ENCODE measurements around the gene RIBC2. TPM values are rescaled to one million over a fixed set of nuclear protein-coding genes. Genes with fewer than 3 reads are reported as not detected.
"Not testable (repeated sequence)": the region's sequence is repeated elsewhere in the genome, so short reads cannot be mapped to it uniquely, and the experiment has no call there.

RIBC2 gene
- total and polyA plus RNA-seq, 7 experiments from 2014 or later = 0.59 to 9.5 (median 1.4) TPM; not detected in 4

GRCh38 chr22:45444168-45444567, 30.7 kb downstream of the RIBC2 start:
- ChIA-PET POLR2A (no interaction called here), CTCF (no interaction called here)
- H3K4me3 Mint-ChIP-seq = no peak overlapping the region
- peaks cover 3 to 7% of the 10 kb centered on the region in 2 donors for H3K4me1 ChIP-seq (ENCODE audit: control insufficient read depth in 2 of 2, insufficient read depth in 2 of 2, low read length in 2 of 2)
- H3K9me3 Mint-ChIP-seq = no peaks in the 10 kb centered on the region
- DNase-seq = no peak
- H3K27ac ChIP-seq (ENCODE audit: low read depth, low read length) = no peak overlapping the region
- H3K36me3 ChIP-seq (ENCODE audit: control insufficient read depth in 2 of 3, insufficient read depth in 3 of 3, low read length in 3 of 3) = no peaks in the 10 kb centered on the region
- intact Hi-C loops (cut with micrococcal nuclease) = no loop called here
- no peak for ATAC-seq
- H3K36me3 Mint-ChIP-seq = no peaks in the 10 kb centered on the region
- no peaks in the 10 kb centered on the region for H3K27me3 ChIP-seq (ENCODE audit: control insufficient read depth in 2 of 2, insufficient read depth in 2 of 2, low read length in 2 of 2)
- H3K4me1 Mint-ChIP-seq = peaks cover 0 to 15% (median 11%) of the 10 kb centered on the region in 7 donors
- H3K27me3 Mint-ChIP-seq = peaks cover 0 to 11% (median 0%) of the 10 kb centered on the region in 5 donors
- no peaks in the 10 kb centered on the region for H3K9me3 ChIP-seq (ENCODE audit: control insufficient read depth in 2 of 3, low read length in 3 of 3)
- no peak overlapping the region for H3K4me3 ChIP-seq (ENCODE audit: low read length)
- H3K27ac Mint-ChIP-seq = no peak overlapping the region

- Histone ChIP-seq H3K4me1 (ENCODE audit: control insufficient read depth in 2 of 2, insufficient read depth in 2 of 2, low read length in 2 of 2) (peaks cover 3 to 7% of the 10 kb centered on the region in 2 donors), H3K4me3 (ENCODE audit: low read length) (no peak overlapping the region), H3K27ac (ENCODE audit: low read depth, low read length) (no peak overlapping the region), H3K27me3 (ENCODE audit: control insufficient read depth in 2 of 2, insufficient read depth in 2 of 2, low read length in 2 of 2) (no peaks in the 10 kb centered on the region), H3K9me3 (ENCODE audit: control insufficient read depth in 2 of 3, low read length in 3 of 3) (no peaks in the 10 kb centered on the region), H3K36me3 (ENCODE audit: control insufficient read depth in 2 of 3, insufficient read depth in 3 of 3, low read length in 3 of 3) (no peaks in the 10 kb centered on the region)
- DNase-seq = no peak
- peaks cover 0 to 10% (median 0%) of the 10 kb centered on the region in 5 donors for H3K27me3 Mint-ChIP-seq
- peaks cover 0 to 11% (median 11%) of the 10 kb centered on the region in 7 donors for H3K4me1 Mint-ChIP-seq
- H3K4me3 Mint-ChIP-seq = no peak overlapping the region
- no peak for ATAC-seq
- no peak overlapping the region for H3K27ac Mint-ChIP-seq
- no peaks in the 10 kb centered on the region for H3K9me3 Mint-ChIP-seq
- ChIA-PET POLR2A (no interaction called here), CTCF (no interaction called here)
- H3K36me3 Mint-ChIP-seq = no peaks in the 10 kb centered on the region
- intact Hi-C loops (cut with micrococcal nuclease) = no loop called here
These were observed 31.7 kb downstream of the RIBC2 start for GRCh38 chr22:45445031-45445710.

GRCh38 chr22:45446216-45446615, 32.7 kb downstream of the RIBC2 start:
- Histone ChIP-seq H3K36me3 (ENCODE audit: control insufficient read depth in 2 of 3, insufficient read depth in 3 of 3, low read length in 3 of 3) (no peaks in the 10 kb centered on the region), H3K27me3 (ENCODE audit: control insufficient read depth in 2 of 2, insufficient read depth in 2 of 2, low read length in 2 of 2) (no peaks in the 10 kb centered on the region), H3K4me3 (ENCODE audit: low read length) (no peak overlapping the region), H3K9me3 (ENCODE audit: control insufficient read depth in 2 of 3, low read length in 3 of 3) (no peaks in the 10 kb centered on the region), H3K4me1 (ENCODE audit: control insufficient read depth in 2 of 2, insufficient read depth in 2 of 2, low read length in 2 of 2) (peaks cover 0 to 2% of the 10 kb centered on the region in 2 donors), H3K27ac (ENCODE audit: low read depth, low read length) (no peak overlapping the region)
- CTCF ChIA-PET = no interaction called here
- intact Hi-C loops (cut with micrococcal nuclease) = no loop called here
- H3K9me3 Mint-ChIP-seq = no peaks in the 10 kb centered on the region
- DNase-seq (no peak), ATAC-seq (no peak)
- H3K36me3 Mint-ChIP-seq = no peaks in the 10 kb centered on the region
- H3K27ac Mint-ChIP-seq = no peak overlapping the region
- POLR2A ChIA-PET = no interaction called here
- H3K27me3 Mint-ChIP-seq = peaks cover 0 to 6% (median 0%) of the 10 kb centered on the region in 5 donors
- peaks cover 0 to 2% (median 1%) of the 10 kb centered on the region in 7 donors for H3K4me1 Mint-ChIP-seq
- peak overlapping the region in 1 of 10 donors; percentile 58 for H3K4me3 Mint-ChIP-seq

- H3K4me3 ChIP-seq (ENCODE audit: low read length); DNase-seq; ATAC-seq; H3K27ac ChIP-seq (ENCODE audit: low read depth, low read length); H3K4me3 Mint-ChIP-seq; H3K27ac Mint-ChIP-seq; POLR2A ChIA-PET; H3K27me3 Mint-ChIP-seq; H3K36me3 Mint-ChIP-seq; intact Hi-C loops (cut with micrococcal nuclease); H3K36me3 ChIP-seq (ENCODE audit: control insufficient read depth in 2 of 3, insufficient read depth in 3 of 3, low read length in 3 of 3); CTCF ChIA-PET; H3K4me1 Mint-ChIP-seq; H3K27me3 ChIP-seq (ENCODE audit: control insufficient read depth in 2 of 2, insufficient read depth in 2 of 2, low read length in 2 of 2); H3K9me3 ChIP-seq (ENCODE audit: control insufficient read depth in 2 of 3, low read length in 3 of 3); H3K9me3 Mint-ChIP-seq; H3K4me1 ChIP-seq (ENCODE audit: control insufficient read depth in 2 of 2, insufficient read depth in 2 of 2, low read length in 2 of 2): not testable (repeated sequence)
These were observed 34.1 kb downstream of the RIBC2 start for GRCh38 chr22:45447596-45447995.

GRCh38 chr22:45448431-45448830, 34.9 kb downstream of the RIBC2 start:
- Mint-ChIP-seq H3K36me3 (no peaks in the 10 kb centered on the region), H3K4me1 (no peaks in the 10 kb centered on the region), H3K9me3 (no peaks in the 10 kb centered on the region), H3K27ac (no peak overlapping the region), H3K27me3 (peaks cover 0 to 6% (median 0%) of the 10 kb centered on the region in 5 donors), H3K4me3 (no peak overlapping the region)
- H3K27me3 ChIP-seq (ENCODE audit: control insufficient read depth in 2 of 2, insufficient read depth in 2 of 2, low read length in 2 of 2) = no peaks in the 10 kb centered on the region
- H3K36me3 ChIP-seq (ENCODE audit: control insufficient read depth in 2 of 3, insufficient read depth in 3 of 3, low read length in 3 of 3) = no peaks in the 10 kb centered on the region
- H3K9me3 ChIP-seq (ENCODE audit: control insufficient read depth in 2 of 3, low read length in 3 of 3) = no peaks in the 10 kb centered on the region
- CTCF ChIA-PET = no interaction called here
- POLR2A ChIA-PET = no interaction called here
- no peak overlapping the region for H3K27ac ChIP-seq (ENCODE audit: low read depth, low read length)
- ATAC-seq (no peak), DNase-seq (no peak)
- intact Hi-C loops (cut with micrococcal nuclease) = no loop called here
- H3K4me3 ChIP-seq (ENCODE audit: low read length) = no peak overlapping the region
- H3K4me1 ChIP-seq (ENCODE audit: control insufficient read depth in 2 of 2, insufficient read depth in 2 of 2, low read length in 2 of 2) = no peaks in the 10 kb centered on the region

GRCh38 chr22:45449442-45449841, 35.9 kb downstream of the RIBC2 start:
- POLR2A ChIA-PET; intact Hi-C loops (cut with micrococcal nuclease); DNase-seq; H3K27me3 ChIP-seq (ENCODE audit: control insufficient read depth in 2 of 2, insufficient read depth in 2 of 2, low read length in 2 of 2); H3K27me3 Mint-ChIP-seq; H3K4me1 Mint-ChIP-seq; H3K4me1 ChIP-seq (ENCODE audit: control insufficient read depth in 2 of 2, insufficient read depth in 2 of 2, low read length in 2 of 2); H3K36me3 Mint-ChIP-seq; H3K27ac Mint-ChIP-seq; H3K4me3 Mint-ChIP-seq; H3K9me3 Mint-ChIP-seq; ATAC-seq; H3K27ac ChIP-seq (ENCODE audit: low read depth, low read length); H3K4me3 ChIP-seq (ENCODE audit: low read length); H3K9me3 ChIP-seq (ENCODE audit: control insufficient read depth in 2 of 3, low read length in 3 of 3); H3K36me3 ChIP-seq (ENCODE audit: control insufficient read depth in 2 of 3, insufficient read depth in 3 of 3, low read length in 3 of 3): not testable (repeated sequence)
- CTCF ChIA-PET = interaction anchor here (0.9 kb wide), 1 partner anchor 154 kb away, joined by 3 read pairs; no protein-coding TSS in a partner anchor

GRCh38 chr22:45450101-45450785, 36.8 kb downstream of the RIBC2 start:
- Histone ChIP-seq H3K36me3 (ENCODE audit: control insufficient read depth in 2 of 3, insufficient read depth in 3 of 3, low read length in 3 of 3) (no peaks in the 10 kb centered on the region), H3K27me3 (ENCODE audit: control insufficient read depth in 2 of 2, insufficient read depth in 2 of 2, low read length in 2 of 2) (no peaks in the 10 kb centered on the region), H3K4me3 (ENCODE audit: low read length) (no peak overlapping the region), H3K27ac (ENCODE audit: low read depth, low read length) (no peak overlapping the region), H3K9me3 (ENCODE audit: control insufficient read depth in 2 of 3, low read length in 3 of 3) (no peaks in the 10 kb centered on the region), H3K4me1 (ENCODE audit: control insufficient read depth in 2 of 2, insufficient read depth in 2 of 2, low read length in 2 of 2) (no peaks in the 10 kb centered on the region)
- intact Hi-C loops (cut with micrococcal nuclease) = no loop called here
- Mint-ChIP-seq H3K9me3 (no peaks in the 10 kb centered on the region), H3K36me3 (no peaks in the 10 kb centered on the region), H3K27ac (no peak overlapping the region), H3K4me3 (no peak overlapping the region), H3K4me1 (no peaks in the 10 kb centered on the region), H3K27me3 (peaks cover 0 to 6% (median 0%) of the 10 kb centered on the region in 5 donors)
- ATAC-seq (no peak), DNase-seq (no peak)
- CTCF ChIA-PET = interaction anchor here (0.9 kb wide), 1 partner anchor 155 kb away, joined by 3 read pairs; no protein-coding TSS in a partner anchor
- POLR2A ChIA-PET = no interaction called here
